Adrenal gland (tissue), 12 donors: ENCODE measurements around the gene NMT1. TPM values are rescaled to one million over a fixed set of nuclear protein-coding genes. Genes with fewer than 3 reads are reported as not detected.
A peak's percentile ranks its signal among the peaks of the same experiment; 100 is the strongest.

Experiments
- DNase-seq, 7 donors: peaks; one replicate each; pipeline ENCODE4 v3.0.0-alpha.2; 2019 to 2020
- H3K27ac ChIP-seq, 5 donors: fragments of 200-600 bp; sonication (generic) in 4 of 5; 1 replicate in 3 of 5; 2 replicates in 2 of 5; pipeline versions ENCODE4 v1.5.1 to v1.8.0; 2016 to 2020; ENCODE audit warnings: mild to moderate bottlenecking in 1 of 5
- H3K27me3 ChIP-seq: fragments of 200-600 bp; 2 replicates; pipeline ENCODE4 v1.8.0; 2021
- H3K36me3 ChIP-seq, 2 donors: fragments of 200-600 bp; replicated peaks in 1 of 2; 1 replicate in 1 of 2; 2 replicates in 1 of 2; pipeline versions ENCODE4 v1.5.1 to v1.8.0; 2018 to 2022
- H3K4me1 ChIP-seq, 2 donors: fragments of 200-600 bp; replicated peaks in 1 of 2; 1 replicate in 1 of 2; 2 replicates in 1 of 2; pipeline versions ENCODE4 v1.5.1 to v1.8.0; 2018 to 2021
- H3K4me3 ChIP-seq, 4 donors: fragments of 200-600 bp; sonication (generic) in 3 of 4; one replicate each; pipeline ENCODE4 v1.5.1; 2016 to 2018
- H3K9me3 ChIP-seq, 3 donors: fragments of 200-600 bp; sonication (generic) in 1 of 3; replicated peaks in 1 of 3; 1 replicate in 2 of 3; 2 replicates in 1 of 3; pipeline versions ENCODE4 v1.5.1 to v1.8.0; 2016 to 2021
- POLR2A ChIP-seq, 2 donors: fragments of 450-650 bp; IDR thresholded peaks; one replicate each; pipeline ENCODE4 v1.6.1; 2017; ENCODE audit warnings: antibody characterized with exemption in 2 of 2, mild to moderate bottlenecking in 2 of 2, moderate library complexity in 1 of 2
- WGBS, 4 donors: extraction: QIAGEN DNeasy Blood & Tissue Kit in 2 of 4; methylation state at CpG; one replicate each; pipeline versions ENCODE4 v1.1.5 to v1.1.7; 2013 to 2017; 5-methylcytosine and 5-hydroxymethylcytosine counted together
- intact Hi-C, 2 donors: fragments of 100-400 bp; cut with DNase I; formaldehyde crosslinking; loops; one replicate each; pipeline versions ENCODE4 v1.14.1 to v1.15.0; 2022 to 2023
- polyA plus RNA-seq, 3 donors: library from polyadenylated mRNA; stranded (reverse); fragments of 200-250 nt in 2 of 3; fragments of 350-450 nt in 1 of 3; fragmentation: Illumina TruSeq in 1 of 3; extraction: RNeasy Lipid Tissue Mini Kit (QIAGEN cat#74804) in 1 of 3; gene quantifications; one replicate each; pipeline ENCODE4 v1.2.3, GENCODE V29; 2013 to 2014
- total RNA-seq, 9 donors: library from RNA; depleted of rRNA in 4 of 9; stranded (reverse); fragments of >200 nt in 4 of 9; fragments of 120-200 nt in 1 of 9; fragmentation: NEBNext Ultra II Directional in 1 of 9; extraction: Animal tissue kit (Norgen Biotek cat#: 25700) in 1 of 9; gene quantifications; one replicate each; pipeline versions ENCODE4 v1.1.0 to v1.2.4, GENCODE V29; 2013 to 2023
- TF ChIP-seq, protein P1 (sequence below), 6 experiments: fragments of 450-650 bp in 4 of 6; fragments of 200-600 bp in 2 of 6; sonication (generic) in 1 of 6; IDR thresholded peaks; 1 replicate in 5 of 6; 2 replicates in 1 of 6; pipeline versions ENCODE4 v1.5.1 to v1.8.0; 2016 to 2021; ENCODE audit warnings: antibody characterized with exemption in 6 of 6, mild to moderate bottlenecking in 2 of 6, moderate library complexity in 1 of 6
- donor health status: healthy with polysubstance abuse.
- donor health status: Bipolar disorder and iron deficiency.
- donor health status: DM: yes; HTN: yes; CAD: no.
- donor health status: DM: no; HTN: no; CAD: no.
- donor health status: DM: no; HTN: no; CAD: no.
- donor health status: DM: yes; HTN: yes; CAD: no.

Gene NMT1
- total and polyA plus RNA-seq, 12 donors: 85.9 to 174 (median 136) TPM

DNA sequence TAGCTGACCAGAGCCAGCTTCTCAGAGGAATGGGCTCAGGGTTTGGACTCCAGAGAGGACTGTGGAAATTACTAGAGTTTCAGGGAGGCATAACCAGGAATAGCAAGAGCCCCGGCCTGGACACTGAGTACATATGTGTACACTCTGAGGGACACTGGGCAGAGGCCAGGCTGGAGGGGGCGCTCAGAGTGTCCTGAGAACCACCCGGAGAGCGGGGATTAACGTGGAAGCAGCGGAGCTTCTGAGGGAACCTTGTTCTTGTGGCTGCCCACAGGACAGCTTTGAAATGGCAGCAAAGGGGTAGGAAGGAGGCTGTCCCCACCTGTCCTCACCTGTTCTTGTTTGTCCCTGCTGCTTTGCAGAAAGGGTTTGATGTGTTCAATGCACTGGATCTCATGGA is 43.4 kb downstream of the NMT1 start:
- Histone ChIP-seq H3K4me3 (no peak overlapping the region), H3K27ac (peak overlapping the region in 1 of 5 donors; percentile 34), H3K9me3 (no peaks in the 10 kb centered on the region), H3K27me3 (no peaks in the 10 kb centered on the region), H3K36me3 (peaks cover 0 to 72% of the 10 kb centered on the region in 2 donors), H3K4me1 (peaks cover under 1 to 17% of the 10 kb centered on the region in 2 donors)
- DNase-seq: no peak
- intact Hi-C loops: loop anchor here (2.0 to 10.0 kb wide), 2 partner anchors 22 to 190 kb away; partner anchors contain the start of gene GFAP (in 1 of the 2)
- TF ChIP-seq, protein P1, sequence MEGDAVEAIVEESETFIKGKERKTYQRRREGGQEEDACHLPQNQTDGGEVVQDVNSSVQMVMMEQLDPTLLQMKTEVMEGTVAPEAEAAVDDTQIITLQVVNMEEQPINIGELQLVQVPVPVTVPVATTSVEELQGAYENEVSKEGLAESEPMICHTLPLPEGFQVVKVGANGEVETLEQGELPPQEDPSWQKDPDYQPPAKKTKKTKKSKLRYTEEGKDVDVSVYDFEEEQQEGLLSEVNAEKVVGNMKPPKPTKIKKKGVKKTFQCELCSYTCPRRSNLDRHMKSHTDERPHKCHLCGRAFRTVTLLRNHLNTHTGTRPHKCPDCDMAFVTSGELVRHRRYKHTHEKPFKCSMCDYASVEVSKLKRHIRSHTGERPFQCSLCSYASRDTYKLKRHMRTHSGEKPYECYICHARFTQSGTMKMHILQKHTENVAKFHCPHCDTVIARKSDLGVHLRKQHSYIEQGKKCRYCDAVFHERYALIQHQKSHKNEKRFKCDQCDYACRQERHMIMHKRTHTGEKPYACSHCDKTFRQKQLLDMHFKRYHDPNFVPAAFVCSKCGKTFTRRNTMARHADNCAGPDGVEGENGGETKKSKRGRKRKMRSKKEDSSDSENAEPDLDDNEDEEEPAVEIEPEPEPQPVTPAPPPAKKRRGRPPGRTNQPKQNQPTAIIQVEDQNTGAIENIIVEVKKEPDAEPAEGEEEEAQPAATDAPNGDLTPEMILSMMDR (IDR thresholded peaks at IDR 0.05): no peak
- no peak for TF ChIP-seq POLR2A (IDR thresholded peaks at IDR 0.05)
- WGBS, 4 donors: 85 to 93% (median 90%) methylated on average over 5 to 6 of the region's 6 CpGs

DNA sequence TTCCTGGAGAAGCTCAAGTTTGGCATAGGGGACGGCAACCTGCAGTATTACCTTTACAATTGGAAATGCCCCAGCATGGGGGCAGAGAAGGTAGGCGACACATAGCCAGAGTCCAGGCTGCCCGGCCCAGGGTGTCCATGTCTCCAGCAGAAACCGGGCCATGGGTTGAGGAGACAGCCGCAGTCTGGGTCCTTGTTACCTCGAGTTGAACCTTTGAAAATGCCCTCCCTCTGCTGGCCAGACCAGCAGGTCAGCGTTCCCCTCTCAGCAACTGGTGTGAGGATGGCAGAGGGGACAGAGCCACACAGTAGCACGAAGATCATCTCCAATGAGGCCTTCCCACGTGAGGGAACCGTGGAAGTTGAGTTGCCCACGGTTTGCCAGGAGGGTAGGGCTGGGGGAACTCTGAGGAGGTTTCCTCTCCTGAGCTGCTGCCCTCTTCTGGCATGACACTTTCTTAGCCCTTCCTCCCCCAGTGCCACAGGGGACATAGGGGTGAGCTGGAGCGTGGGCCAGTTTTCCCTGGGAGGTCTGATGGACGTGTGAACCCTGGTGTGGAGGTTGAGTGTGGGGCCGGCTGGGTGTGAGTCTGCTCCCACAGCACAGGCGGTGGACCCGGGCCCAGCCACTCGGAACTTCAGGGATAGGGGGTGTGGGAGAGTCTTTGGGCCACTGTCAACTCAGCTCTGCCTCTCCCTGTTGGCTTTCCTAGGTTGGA is 43.9 kb downstream of the NMT1 start:
- Histone ChIP-seq H3K4me1 (peaks cover 7 to 22% of the 10 kb centered on the region in 2 donors), H3K4me3 (no peak overlapping the region), H3K27ac (peak overlapping the region in 1 of 5 donors; percentile 22), H3K36me3 (peaks cover 0 to 66% of the 10 kb centered on the region in 2 donors), H3K9me3 (no peaks in the 10 kb centered on the region), H3K27me3 (no peaks in the 10 kb centered on the region)
- DNase-seq: no peak
- WGBS, 4 donors: 70 to 81% (median 77%) methylated on average over 10 to 17 of the region's 17 CpGs
- TF ChIP-seq POLR2A (IDR thresholded peaks at IDR 0.05): no peak
- TF ChIP-seq, protein P1 (IDR thresholded peaks at IDR 0.05): no peak
- intact Hi-C loops: loop anchor here (2.0 to 10.0 kb wide), 2 partner anchors 22 to 190 kb away; partner anchors contain the start of gene GFAP (in 1 of the 2)

DNA sequence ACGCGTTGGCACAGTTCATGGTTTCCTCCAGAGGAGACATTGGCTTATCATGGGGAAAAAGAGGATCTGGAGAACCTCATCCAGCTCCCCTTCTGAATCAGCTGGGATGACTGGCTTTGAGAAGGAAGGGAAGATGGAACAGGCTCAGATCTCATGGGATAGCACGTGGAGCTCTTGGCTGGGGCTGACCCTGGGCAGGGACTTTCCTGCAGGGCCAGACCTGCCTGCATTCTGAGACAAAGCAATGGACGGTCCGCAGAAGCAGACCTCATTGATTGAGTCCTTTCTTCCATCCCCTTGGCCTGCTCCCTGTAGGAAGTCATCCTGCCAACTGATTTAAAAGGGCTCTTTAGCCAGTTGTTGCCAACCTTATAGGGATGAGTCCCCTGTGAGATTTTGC is 45.0 kb downstream of the NMT1 start:
- Histone ChIP-seq H3K4me3 (no peak overlapping the region), H3K27ac (no peak overlapping the region), H3K9me3 (no peaks in the 10 kb centered on the region), H3K36me3 (peaks cover 0 to 63% of the 10 kb centered on the region in 2 donors), H3K27me3 (no peaks in the 10 kb centered on the region), H3K4me1 (peaks cover 17 to 32% of the 10 kb centered on the region in 2 donors)
- TF ChIP-seq, protein P1 (IDR thresholded peaks at IDR 0.05): no peak
- no peak for TF ChIP-seq POLR2A (IDR thresholded peaks at IDR 0.05)
- intact Hi-C loops: loop anchor here in 1 of 2 donors (10.0 kb wide), 1 partner anchor 191 kb away; the partner anchor contains the start of gene GFAP
- WGBS, 4 donors: 86 to 91% (median 88%) methylated on average over 5 of the region's 5 CpGs
- DNase-seq: no peak

DNA sequence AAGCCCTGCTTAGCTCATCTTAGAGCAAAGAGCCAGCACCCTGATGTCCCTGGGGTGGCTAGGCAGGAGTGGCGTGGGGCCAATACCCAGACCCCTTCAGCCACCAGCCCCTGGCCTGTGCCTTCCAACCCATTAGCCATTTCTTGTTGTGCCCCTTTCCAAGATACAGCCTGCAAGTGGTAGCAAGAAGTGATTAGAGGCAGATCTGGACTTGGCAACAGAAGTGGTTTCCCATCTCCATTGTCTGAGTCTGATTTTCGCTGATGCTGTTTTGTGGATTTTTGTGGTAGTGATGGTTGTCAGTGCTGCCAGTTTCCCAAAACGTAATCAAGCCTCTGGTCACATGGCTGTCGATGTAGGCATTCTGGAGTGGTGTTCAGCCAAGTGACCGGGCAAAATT is 45.5 kb downstream of the NMT1 start:
- TF ChIP-seq, protein P1 (IDR thresholded peaks at IDR 0.05): no peak
- no peak for TF ChIP-seq POLR2A (IDR thresholded peaks at IDR 0.05)
- Histone ChIP-seq H3K4me1 (peaks cover 22 to 31% of the 10 kb centered on the region in 2 donors), H3K4me3 (no peak overlapping the region), H3K9me3 (no peaks in the 10 kb centered on the region), H3K36me3 (peaks cover 0 to 63% of the 10 kb centered on the region in 2 donors), H3K27me3 (no peaks in the 10 kb centered on the region), H3K27ac (peak overlapping the region in 2 of 5 donors; percentile 4 to 17)
- 81 to 89% (median 87%) methylated on average over 5 of the region's 5 CpGs for WGBS, 4 donors
- DNase-seq: no peak
- intact Hi-C loops: loop anchor here in 1 of 2 donors (10.0 kb wide), 1 partner anchor 192 kb away; the partner anchor contains the start of gene GFAP
